Karpas-422 (cell line): Measurements from ENCODE around the gene NIPBL. TPM values are rescaled to one million over a fixed set of nuclear protein-coding genes. Genes with fewer than 3 reads are reported as not detected.
A peak's percentile ranks its signal among the peaks of the same experiment; 100 is the strongest.
"Not testable (repeated sequence)": the region's sequence is repeated elsewhere in the genome, so short reads cannot be mapped to it uniquely, and the experiment has no call there.

Experiments used
- DNase-seq: peaks from one replicate; pipeline ENCODE4 v3.0.0-alpha.2; 2015
- H2AFZ ChIP-seq: fragments of 200-600 bp; sonication (generic); 2 replicates; pipeline ENCODE4 v1.6.1; 2014; ENCODE audit warnings: antibody characterized with exemption, low read length, mixed read lengths
- H3K27ac ChIP-seq: fragments of 200-600 bp; sonication (generic); 2 replicates; pipeline ENCODE4 v1.5.1; 2014; ENCODE audit warnings: mild to moderate bottlenecking, low read length, moderate library complexity
- H3K27me3 ChIP-seq: fragments of 200-600 bp; sonication (generic); 2 replicates; pipeline ENCODE4 v1.6.1; 2014; ENCODE audit warnings: low read length, mixed read lengths
- H3K36me3 ChIP-seq: fragments of 200-600 bp; sonication (generic); 2 replicates; pipeline ENCODE4 v1.6.1; 2014; ENCODE audit warnings: low read length, mixed read lengths; ENCODE audit not compliant: insufficient read depth
- H3K4me1 ChIP-seq: fragments of 200-600 bp; sonication (generic); 2 replicates; pipeline ENCODE4 v1.6.1; 2014; ENCODE audit warnings: mild to moderate bottlenecking, low read length, mixed read lengths
- H3K4me2 ChIP-seq: fragments of 200-600 bp; sonication (generic); 2 replicates; pipeline ENCODE4 v1.6.1; 2014; ENCODE audit warnings: low read length, low read depth, mild to moderate bottlenecking; ENCODE audit not compliant: poor library complexity, severe bottlenecking
- H3K4me3 ChIP-seq: fragments of 200-600 bp; sonication (generic); 2 replicates; pipeline ENCODE4 v1.5.1; 2014; ENCODE audit warnings: mild to moderate bottlenecking, antibody characterized with exemption, low read length, mixed read lengths
- H3K79me2 ChIP-seq: fragments of 200-600 bp; sonication (generic); 2 replicates; pipeline ENCODE4 v1.6.1; 2014; ENCODE audit warnings: mild to moderate bottlenecking, low read length, mixed read lengths
- H3K9ac ChIP-seq: fragments of 200-600 bp; sonication (generic); 2 replicates; pipeline ENCODE4 v1.6.0; 2014; ENCODE audit warnings: low read length
- H3K9me2 ChIP-seq: fragments of 200-600 bp; sonication (generic), shearing (Covaris generic); replicated peaks from 2 replicates; pipeline ENCODE4 v1.6.0; 2014; ENCODE audit warnings: mild to moderate bottlenecking, low read length, moderate library complexity; ENCODE audit not compliant: insufficient read depth
- H3K9me3 ChIP-seq: fragments of 300-700, 200-600 bp; sonication (generic); 2 replicates; pipeline ENCODE4 v1.6.1; 2014; ENCODE audit warnings: low read length, mixed read lengths
- H4K20me1 ChIP-seq: fragments of 200-600 bp; sonication (generic); 2 replicates; pipeline ENCODE4 v1.6.1; 2014; ENCODE audit warnings: mild to moderate bottlenecking, antibody characterized with exemption, low read length, low read depth; ENCODE audit not compliant: insufficient read depth
- total RNA-seq: library from RNA; depleted of rRNA; stranded (reverse); fragments of >200 nt; shearing (Covaris generic); gene quantifications from 2 replicates; pipeline ENCODE4 v1.2.3, GENCODE V29; 2014; ENCODE audit warnings: low replicate concordance

NIPBL gene
- total RNA-seq, 1 experiment from 2014 or later: 65.9 TPM

DNA sequence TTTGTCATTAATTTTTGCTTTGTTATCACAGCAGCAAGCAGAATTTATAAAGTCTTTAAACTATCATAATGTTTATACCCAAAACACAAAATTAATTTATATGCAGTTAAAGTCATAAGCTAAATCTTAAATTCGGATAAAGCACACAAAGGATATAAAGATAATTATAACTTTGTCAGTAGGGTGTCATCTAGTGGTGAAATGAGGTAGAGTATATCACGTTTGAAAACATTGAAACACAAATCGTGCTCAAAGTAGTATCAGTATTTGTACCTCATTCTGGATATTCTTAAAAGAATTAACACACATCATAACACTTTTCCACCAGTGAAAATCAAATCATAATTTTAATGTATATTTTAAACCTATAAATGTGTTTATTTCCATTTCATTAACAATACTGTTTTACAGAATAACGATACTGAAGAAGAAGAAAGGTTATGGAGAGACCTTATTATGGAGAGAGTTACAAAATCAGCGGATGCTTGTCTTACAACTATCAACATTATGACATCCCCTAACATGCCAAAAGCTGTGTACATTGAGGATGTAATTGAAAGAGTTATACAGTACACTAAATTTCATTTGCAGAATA is 129.5 kb downstream of the NIPBL start:
- no peak overlapping the region for H2AFZ ChIP-seq
- H3K9ac ChIP-seq: no peak overlapping the region
- peaks cover 4% of the 10 kb centered on the region; the same call in 1 of the 2 replicates for H3K79me2 ChIP-seq
- no peak overlapping the region for H3K27ac ChIP-seq
- no peaks in the 10 kb centered on the region for H3K9me3 ChIP-seq
- H3K4me2 ChIP-seq: no peak overlapping the region
- H3K9me2 ChIP-seq: no peaks in the 10 kb centered on the region
- H3K36me3 ChIP-seq: peaks cover 62% of the 10 kb centered on the region; the same call in 1 of the 2 replicates
- H3K4me3 ChIP-seq: no peak overlapping the region
- H3K27me3 ChIP-seq: no peaks in the 10 kb centered on the region
- peak; percentile 71 for DNase-seq
- H4K20me1 ChIP-seq: no peaks in the 10 kb centered on the region
- no peaks in the 10 kb centered on the region for H3K4me1 ChIP-seq

- not testable (repeated sequence) for H3K4me1 ChIP-seq, DNase-seq, H3K27ac ChIP-seq, H3K9me3 ChIP-seq, H3K79me2 ChIP-seq, H3K9me2 ChIP-seq, H3K9ac ChIP-seq, H3K4me2 ChIP-seq, H3K4me3 ChIP-seq, H4K20me1 ChIP-seq, H3K27me3 ChIP-seq, H2AFZ ChIP-seq
- H3K36me3 ChIP-seq: peaks cover 47% of the 10 kb centered on the region; the same call in 1 of the 2 replicates
These were observed 136.6 kb downstream of the NIPBL start for GRCh38 chr5:37013181-37013580.

DNA sequence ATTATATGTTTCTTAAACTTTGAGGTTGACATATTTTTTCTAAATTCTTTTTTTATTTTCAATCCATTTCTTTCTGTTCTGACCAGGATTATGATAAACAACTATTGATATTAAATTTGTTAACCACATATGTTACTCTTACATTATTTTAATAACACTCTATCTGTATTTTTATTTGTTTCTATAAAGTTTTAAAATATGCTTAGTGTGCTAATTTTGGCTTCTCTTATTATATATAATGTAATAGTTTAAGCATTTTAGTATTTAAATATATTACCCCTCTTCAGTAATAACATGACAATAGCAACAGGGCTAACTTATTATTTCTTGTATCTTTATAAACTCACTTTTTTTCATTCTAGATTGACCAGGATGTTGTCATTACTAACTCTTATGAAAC is 137.8 kb downstream of the NIPBL start:
- H2AFZ ChIP-seq: no peak overlapping the region
- no peak overlapping the region for H3K4me2 ChIP-seq
- H3K27me3 ChIP-seq: no peaks in the 10 kb centered on the region

DNA sequence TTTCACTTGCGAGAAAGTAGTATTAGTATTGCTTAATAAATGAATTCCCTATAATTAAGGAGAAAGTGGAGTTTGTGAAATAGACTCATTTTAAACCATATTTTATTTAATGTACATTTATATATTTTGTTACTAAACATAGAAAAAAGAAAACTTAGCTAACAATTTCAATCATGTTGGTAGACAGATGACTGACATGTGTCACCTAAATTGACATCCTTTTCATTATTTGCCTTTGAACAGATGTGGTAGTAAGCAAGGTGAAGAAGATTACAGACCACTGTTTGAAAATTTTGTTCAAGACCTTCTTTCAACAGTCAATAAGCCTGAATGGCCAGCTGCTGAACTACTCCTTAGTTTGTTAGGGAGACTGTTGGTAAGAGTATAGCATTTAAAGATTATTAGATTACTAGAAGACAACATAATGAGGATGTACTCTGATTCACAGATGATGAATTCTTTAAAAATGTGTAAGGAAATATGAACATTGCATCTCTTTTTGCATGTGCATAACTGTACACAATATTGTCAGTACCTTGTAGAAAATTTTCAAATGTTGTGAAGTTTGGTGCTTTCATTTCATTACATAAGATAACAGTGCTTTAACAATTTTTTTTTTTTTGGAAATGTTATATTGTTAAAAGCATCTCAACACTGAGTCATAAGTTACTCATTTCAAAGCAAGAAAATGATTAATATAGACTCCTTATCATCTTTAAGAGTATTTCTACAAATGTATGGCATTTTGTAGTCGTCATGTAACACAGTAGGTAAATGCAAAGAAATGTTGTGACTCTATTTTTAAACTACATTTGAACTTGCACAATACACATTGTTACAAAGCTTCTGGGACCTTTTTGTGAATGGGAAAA is 139.5 kb downstream of the NIPBL start:
- no peak overlapping the region for H3K4me3 ChIP-seq

More for the DNA sequence above, 137.8 kb downstream of the NIPBL start:
- Histone ChIP-seq H3K9me2 (no peaks in the 10 kb centered on the region), H3K79me2 (no peaks in the 10 kb centered on the region), H3K4me3 (no peak overlapping the region), H4K20me1 (no peaks in the 10 kb centered on the region), H3K4me1 (no peaks in the 10 kb centered on the region), H3K9ac (no peak overlapping the region), H3K27ac (no peak overlapping the region), H3K36me3 (peaks cover 43% of the 10 kb centered on the region; the same call in 1 of the 2 replicates), H3K9me3 (no peaks in the 10 kb centered on the region)
- DNase-seq: no peak

DNA sequence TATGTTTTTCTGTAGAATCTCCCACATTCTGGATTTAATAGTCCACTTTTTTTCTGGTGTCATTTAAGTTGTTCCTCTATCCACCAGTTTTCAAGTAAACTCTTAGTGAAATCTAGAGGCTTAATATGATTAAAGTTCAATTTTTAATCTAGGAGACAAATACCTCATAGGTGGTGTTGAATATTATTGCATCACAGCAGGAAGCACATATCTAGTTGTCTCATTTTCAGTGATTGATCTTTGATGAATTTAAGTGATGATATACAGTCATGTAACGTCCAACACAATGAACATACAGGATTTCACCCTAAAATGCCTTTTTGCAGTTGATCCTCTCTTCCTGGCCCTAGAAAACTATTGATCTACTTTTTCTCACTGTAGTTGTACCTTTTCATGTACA is 152.3 kb downstream of the NIPBL start:
- no peak overlapping the region for H3K9ac ChIP-seq
- H3K4me3 ChIP-seq: no peak overlapping the region
- no peak overlapping the region for H2AFZ ChIP-seq
- H3K9me2 ChIP-seq: no peaks in the 10 kb centered on the region
- no peak for DNase-seq
- no peaks in the 10 kb centered on the region for H4K20me1 ChIP-seq
- H3K79me2 ChIP-seq: peaks cover 7% of the 10 kb centered on the region; the same call in 1 of the 2 replicates
- H3K4me2 ChIP-seq: no peak overlapping the region
- H3K4me1 ChIP-seq: no peaks in the 10 kb centered on the region
- H3K36me3 ChIP-seq: peaks cover 26% of the 10 kb centered on the region; the same call in 1 of the 2 replicates
- no peak overlapping the region for H3K27ac ChIP-seq
- H3K27me3 ChIP-seq: no peaks in the 10 kb centered on the region
- no peaks in the 10 kb centered on the region for H3K9me3 ChIP-seq

More for the DNA sequence above, 139.5 kb downstream of the NIPBL start:
- H3K9me2 ChIP-seq: no peaks in the 10 kb centered on the region
- H3K4me2 ChIP-seq: no peak overlapping the region
- H3K27ac ChIP-seq: no peak overlapping the region
- DNase-seq: no peak
- H3K9ac ChIP-seq: no peak overlapping the region
- peaks cover 43% of the 10 kb centered on the region; the same call in 1 of the 2 replicates for H3K36me3 ChIP-seq
- H3K27me3 ChIP-seq: no peaks in the 10 kb centered on the region
- H3K9me3 ChIP-seq: no peaks in the 10 kb centered on the region
- no peak overlapping the region for H2AFZ ChIP-seq
- H3K79me2 ChIP-seq: peaks cover 3% of the 10 kb centered on the region; the same call in 1 of the 2 replicates
- H4K20me1 ChIP-seq: no peaks in the 10 kb centered on the region
- H3K4me1 ChIP-seq: no peaks in the 10 kb centered on the region

- H3K27me3 ChIP-seq: no peaks in the 10 kb centered on the region
- no peak for DNase-seq
- no peak overlapping the region for H3K4me3 ChIP-seq
- H2AFZ ChIP-seq: no peak overlapping the region
- peaks cover 10% of the 10 kb centered on the region; the same call in 1 of the 2 replicates for H3K79me2 ChIP-seq
- H4K20me1 ChIP-seq: no peaks in the 10 kb centered on the region
- H3K4me2 ChIP-seq: no peak overlapping the region
- peaks cover 26% of the 10 kb centered on the region; the same call in 1 of the 2 replicates for H3K36me3 ChIP-seq
- H3K9ac ChIP-seq: no peak overlapping the region
- H3K4me1 ChIP-seq: no peaks in the 10 kb centered on the region
- no peak overlapping the region for H3K27ac ChIP-seq
- H3K9me3 ChIP-seq: no peaks in the 10 kb centered on the region
- no peaks in the 10 kb centered on the region for H3K9me2 ChIP-seq
These were observed 152.9 kb downstream of the NIPBL start for GRCh38 chr5:37029436-37029835.

- Histone ChIP-seq H3K9me2 (no peaks in the 10 kb centered on the region), H3K4me2 (no peak overlapping the region), H3K27ac (no peak overlapping the region), H3K27me3 (no peaks in the 10 kb centered on the region), H3K4me3 (no peak overlapping the region), H4K20me1 (no peaks in the 10 kb centered on the region), H3K79me2 (peaks cover 10% of the 10 kb centered on the region; the same call in 1 of the 2 replicates), H3K36me3 (peaks cover 18% of the 10 kb centered on the region; the same call in 1 of the 2 replicates), H3K9me3 (no peaks in the 10 kb centered on the region), H2AFZ (no peak overlapping the region), H3K4me1 (no peaks in the 10 kb centered on the region), H3K9ac (no peak overlapping the region)
- DNase-seq: no peak
These were observed 158.4 kb downstream of the NIPBL start for GRCh38 chr5:37034955-37035354.

GRCh38 chr5:37037840-37038239 is 161.3 kb downstream of the NIPBL start:
- Histone ChIP-seq H3K36me3 (peaks cover 22% of the 10 kb centered on the region; the same call in 1 of the 2 replicates), H3K9ac (no peak overlapping the region), H2AFZ (no peak overlapping the region), H3K27ac (no peak overlapping the region), H3K27me3 (no peaks in the 10 kb centered on the region), H3K9me3 (no peaks in the 10 kb centered on the region), H3K9me2 (no peaks in the 10 kb centered on the region), H3K4me2 (no peak overlapping the region), H3K4me1 (no peaks in the 10 kb centered on the region), H3K79me2 (0 out of 2 replicates have a peak, but pooled peaks cover 6% of the 10 kb centered on the region), H3K4me3 (no peak overlapping the region), H4K20me1 (no peaks in the 10 kb centered on the region)
- no peak for DNase-seq
